ENCODE measurements around the gene LZTR1.
"Not testable (repeated sequence)": the region's sequence is repeated elsewhere in the genome, so short reads cannot be mapped to it uniquely, and the experiment has no call there.

Gene LZTR1

GRCh38 chr22:20998411-20999336 is 16.6 kb downstream of the LZTR1 start:
- DNase-seq, result no peak

GRCh38 chr22:20999350-21000206 is 17.5 kb downstream of the LZTR1 start:
- DNase-seq, result no peak

DNA sequence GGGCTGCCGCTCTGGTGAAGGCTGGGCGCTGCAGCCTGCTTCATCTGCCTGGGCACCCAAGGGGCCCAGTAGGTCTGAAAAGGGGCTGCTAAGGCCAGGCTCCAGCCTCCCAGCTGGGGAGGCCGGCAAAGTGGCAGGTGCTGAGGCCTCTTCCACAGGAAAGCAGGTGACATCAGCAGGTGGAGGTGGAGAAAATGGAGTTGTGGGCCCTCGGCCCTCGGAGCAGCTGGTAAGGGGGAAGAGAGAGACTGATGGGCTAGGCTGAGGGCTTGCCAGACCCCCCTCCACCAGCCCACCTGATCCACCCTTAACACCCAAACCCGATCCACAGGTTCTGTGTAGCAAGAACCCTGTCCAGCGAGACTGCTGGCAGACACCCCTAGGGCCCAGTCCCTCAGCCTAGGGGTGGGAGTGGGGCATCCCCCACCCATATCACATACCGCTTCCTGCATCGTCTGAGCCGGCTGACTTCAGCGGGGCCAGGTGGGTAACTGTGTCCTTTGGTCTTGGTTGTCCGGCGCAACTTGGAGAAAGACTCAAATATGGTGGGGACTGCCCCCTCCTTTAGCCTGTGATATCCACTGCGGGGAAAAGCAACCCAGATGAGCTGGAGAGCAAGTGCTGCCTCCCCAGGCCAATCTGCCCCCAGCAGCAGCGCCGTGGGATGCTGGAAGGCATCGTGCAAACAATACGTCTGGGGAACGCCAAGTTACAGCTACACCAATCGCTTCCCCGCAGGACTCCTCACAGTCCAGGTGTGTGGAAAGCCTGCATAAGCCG is 18.3 kb downstream of the LZTR1 start:
- no peak for DNase-seq

GRCh38 chr22:21000987-21001600 is 19.0 kb downstream of the LZTR1 start:
- DNase-seq, result no peak

GRCh38 chr22:21001601-21002325 is 19.7 kb downstream of the LZTR1 start, which contains the start of gene THAP7:
Gene THAP7, minus strand, starts transcription at chr22:21002118. Its CDS starts 207 bp downstream, at chr22:21001911.
- peak; percentile 86 for DNase-seq

DNA sequence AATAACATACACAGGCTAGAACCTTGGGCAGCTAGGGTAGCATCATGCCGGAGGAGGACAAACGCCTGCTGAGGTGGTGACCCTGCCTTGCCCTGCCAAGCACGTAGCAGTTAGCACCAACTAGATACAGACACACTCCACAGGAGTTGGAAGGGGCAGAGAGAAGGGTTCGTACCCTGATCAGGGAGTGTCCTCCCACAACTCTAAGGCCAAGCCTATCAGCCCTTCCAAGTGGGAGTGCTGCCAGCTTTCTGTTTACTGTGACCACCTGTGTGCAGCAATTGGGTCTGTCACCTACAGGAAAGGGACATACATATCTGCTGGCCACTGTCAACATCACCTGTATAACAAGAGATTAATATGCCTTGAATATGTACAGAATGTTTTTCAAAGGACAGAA is 21.7 kb downstream of the LZTR1 start:
- DNase-seq, result no peak

DNA sequence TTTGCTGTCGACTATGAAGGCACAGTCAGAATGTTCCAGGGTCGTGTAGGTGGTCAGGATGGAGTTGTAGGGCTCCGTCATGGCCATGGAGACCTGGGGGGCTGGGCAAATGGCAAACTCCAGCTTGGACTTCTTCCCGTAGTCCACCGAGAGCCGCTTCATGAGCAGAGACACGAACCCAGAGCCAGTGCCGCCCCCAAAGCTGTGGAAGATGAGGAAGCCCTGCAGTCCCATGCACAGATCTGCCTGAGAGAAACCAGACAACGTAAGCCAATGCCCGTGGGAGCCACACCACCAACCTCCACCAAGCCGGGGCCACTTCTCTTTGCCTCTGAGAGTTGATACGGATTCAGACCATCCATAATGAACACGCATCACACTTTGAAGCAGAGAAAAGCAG is 27.1 kb downstream of the LZTR1 start:
- not testable (repeated sequence) for DNase-seq

DNA sequence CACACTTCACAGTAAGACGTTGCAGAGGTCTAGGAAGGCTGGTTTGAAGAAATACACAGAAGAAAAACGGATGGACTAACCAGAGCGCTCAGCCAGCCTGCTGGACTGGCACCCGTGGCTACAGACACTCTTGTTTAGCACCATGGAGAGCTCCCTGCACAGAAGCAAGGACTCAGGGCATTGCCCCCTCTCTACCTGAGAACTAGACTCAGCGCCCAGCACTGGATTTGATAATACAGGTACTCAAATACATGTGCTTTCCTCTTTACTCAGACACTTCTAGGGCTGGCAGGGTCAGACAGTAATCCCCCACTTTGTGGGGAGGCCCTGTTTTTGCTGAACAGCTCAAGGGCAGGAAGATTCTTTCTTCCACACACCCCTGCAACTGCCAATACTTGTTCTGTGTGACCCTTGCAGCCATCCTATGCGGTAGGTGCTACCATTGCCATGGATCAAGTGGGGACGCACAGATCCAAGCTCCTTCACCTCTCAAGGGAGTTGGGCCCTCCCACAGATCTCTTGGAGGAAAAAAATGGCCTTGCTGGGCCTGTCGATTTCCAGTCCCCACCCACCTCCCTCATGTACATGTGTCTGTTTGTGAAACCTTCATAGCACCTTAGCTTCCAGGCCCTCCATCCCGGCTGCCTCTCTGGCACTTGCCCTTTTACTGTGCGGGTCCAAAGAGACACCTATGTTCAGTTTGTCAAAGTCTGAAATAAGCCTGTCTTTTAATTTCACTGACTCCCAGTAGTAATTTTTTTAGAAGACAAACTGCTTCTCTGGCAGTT is 27.7 kb downstream of the LZTR1 start:
- no peak for DNase-seq

DNA sequence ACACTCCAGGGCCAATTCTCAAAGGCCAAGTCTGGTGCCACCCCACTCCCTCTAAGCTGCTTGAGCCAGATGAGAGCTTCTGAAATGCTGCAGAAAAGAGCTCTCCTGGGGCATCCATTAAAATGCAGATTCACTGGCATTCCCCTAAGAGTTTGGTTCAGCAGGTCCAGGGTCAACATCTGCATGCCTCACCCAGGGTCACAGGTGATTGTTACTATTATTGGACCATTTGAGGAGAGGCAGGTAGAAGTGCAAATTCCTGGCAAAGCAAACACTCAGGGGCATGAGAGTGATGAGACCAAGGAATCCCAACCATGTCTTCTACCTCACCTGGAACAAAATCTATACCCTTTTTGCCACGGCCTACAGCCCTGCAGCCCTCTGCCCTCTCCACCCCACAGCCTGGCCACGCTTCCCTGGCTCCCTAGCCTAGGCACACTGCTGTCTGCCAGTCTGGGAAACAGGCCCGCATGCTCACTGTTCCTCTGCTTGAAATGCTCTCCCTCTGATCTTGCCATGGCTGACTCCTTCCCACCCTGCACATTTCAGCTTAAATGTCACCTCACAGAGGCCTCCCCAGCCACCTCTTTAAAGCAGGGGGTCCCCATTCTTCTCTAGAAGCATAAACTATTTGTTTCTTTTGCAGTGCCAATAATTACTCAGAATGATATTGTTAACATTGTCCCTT is 28.5 kb downstream of the LZTR1 start:
- no peak for DNase-seq

DNA sequence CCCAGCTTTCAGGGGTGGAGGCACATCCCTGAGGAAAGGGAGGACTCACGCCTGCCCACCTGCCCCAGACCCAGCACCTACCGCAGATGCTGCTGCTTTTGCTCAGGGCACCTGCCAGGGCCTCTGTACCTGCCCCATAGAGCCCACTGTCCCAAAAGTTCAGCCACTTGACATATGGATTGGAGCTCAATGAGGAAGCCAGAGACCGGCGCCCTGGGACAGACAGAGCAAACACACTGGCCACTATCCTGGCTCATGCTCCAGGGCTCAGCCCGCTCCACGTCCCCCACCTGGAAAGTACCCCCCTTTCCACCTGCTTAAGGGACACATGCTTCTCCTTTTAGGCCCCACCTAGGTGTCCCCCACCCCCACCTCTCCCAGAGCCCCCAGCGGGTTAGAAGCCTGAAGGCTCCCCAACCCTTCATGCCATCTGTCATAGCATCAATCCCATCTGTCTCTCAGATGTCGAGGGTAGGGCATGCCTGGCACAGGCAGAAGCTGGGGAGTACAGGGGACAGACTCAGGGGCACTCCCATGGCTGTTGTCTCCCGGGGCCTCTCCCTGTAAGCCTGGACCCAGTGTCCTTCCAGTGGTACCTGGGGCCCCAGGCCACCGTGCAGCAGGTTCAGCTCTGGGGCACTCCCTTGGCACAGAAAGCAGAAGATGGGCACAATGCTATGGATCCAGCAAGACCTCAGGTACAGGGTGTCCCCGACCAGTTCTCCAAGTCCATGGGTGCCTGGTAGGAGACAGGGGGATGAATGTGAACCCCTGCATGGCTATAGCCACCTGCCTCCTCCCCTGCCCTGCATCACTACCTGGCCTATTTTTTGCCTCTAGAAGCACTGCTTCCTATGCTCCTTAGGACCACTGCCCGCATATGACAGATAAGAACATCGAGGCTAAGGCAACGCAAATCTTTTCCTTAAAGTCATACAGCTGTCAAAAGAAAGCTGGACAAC is 30.6 kb downstream of the LZTR1 start:
- DNase-seq, result peak; percentile 54

DNA sequence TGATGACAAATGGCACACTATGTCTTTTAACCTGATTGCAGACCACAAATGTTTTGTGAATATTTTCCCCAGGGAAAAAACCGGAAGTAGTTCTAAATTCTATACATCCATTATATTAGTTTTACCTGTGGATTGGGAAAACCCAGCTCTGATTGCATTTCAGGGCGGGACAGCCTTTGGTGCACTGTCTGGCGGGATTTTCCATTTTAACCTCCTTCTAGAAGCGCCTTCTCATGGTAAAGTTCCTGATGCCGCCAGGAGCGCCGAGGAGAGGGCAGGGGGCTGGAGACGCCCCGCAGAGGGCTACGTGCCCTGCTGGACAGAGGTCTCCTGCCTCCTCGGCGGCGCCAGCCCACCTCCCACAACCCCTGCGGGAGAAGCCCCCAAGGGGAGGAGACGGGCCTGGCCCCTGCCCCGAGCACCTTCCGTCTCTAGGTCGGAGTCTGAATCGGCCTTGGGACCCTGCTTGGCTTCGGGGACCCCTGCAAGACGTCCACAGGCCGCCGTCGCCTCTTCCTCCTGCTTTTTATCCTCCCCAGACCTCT is 31.6 kb downstream of the LZTR1 start:
- DNase-seq, result no peak

DNA sequence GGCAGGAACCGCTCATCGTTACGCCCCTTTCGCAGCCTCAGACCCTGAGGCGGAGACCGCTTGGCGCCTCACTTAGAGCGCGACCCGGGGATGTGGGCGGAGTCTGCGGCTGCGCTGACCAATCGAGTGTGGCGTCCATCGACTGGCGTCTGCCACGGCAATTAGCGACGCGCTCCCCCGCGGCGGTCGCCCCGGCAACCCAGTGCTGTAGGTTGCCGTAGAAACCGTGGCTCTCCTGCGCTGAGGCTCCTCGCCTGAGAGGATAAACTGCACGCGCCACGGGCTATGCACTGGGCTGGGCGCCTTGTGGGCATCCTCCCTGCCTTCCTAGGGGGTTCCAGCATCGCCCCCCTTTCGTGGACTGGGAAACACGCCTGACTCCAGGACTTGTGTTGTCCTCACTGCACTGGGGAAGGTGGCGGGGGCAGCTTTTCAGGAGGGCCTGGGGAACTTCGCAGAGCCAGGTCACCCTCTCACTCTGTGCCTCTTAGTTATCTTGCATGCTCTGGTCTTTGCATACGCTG is 32.2 kb downstream of the LZTR1 start:
- peak; percentile 94 for DNase-seq

DNA sequence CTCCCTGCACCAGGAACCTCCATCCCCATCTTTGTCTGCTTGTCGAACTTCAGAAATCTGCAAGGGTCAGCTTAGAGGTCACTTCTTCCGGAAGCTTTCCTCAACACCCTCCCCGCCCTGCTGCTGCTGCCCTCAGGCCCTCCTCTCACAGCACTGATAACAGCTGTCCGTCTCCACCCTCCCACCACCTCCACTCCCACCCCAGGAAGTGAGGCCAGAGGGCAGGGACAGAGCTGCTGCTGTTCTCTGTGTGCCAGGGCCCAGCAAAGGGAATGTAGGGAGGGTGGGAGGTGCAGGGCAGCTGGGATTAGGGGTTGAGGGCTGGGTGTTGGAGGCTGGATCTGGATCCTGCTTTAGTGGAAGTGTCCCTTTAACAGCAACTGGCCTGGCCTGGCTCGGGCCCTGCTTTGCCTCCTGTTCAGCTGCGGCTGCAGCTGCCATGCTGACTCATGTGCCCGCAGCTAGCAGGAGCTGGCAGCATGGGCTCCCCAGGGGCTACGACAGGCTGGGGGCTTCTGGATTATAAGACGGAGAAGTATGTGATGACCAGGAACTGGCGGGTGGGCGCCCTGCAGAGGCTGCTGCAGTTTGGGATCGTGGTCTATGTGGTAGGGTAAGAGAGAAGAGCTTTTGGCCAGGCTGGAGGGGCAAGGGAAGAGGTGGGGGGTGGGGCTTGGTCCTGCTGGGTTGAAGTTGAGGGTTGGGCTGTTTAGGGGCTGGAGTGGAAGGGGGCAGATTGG is 32.8 kb downstream of the LZTR1 start, which contains the start of gene P2RX6:
TSS of gene P2RX6 (plus strand) at position 440 of the 740 bp plus-strand sequence. CDS start at position 450, 10 bp downstream.
- DNase-seq, result no peak

GRCh38 chr22:21015466-21016006 is 33.4 kb downstream of the LZTR1 start:
- DNase-seq, result no peak

DNA sequence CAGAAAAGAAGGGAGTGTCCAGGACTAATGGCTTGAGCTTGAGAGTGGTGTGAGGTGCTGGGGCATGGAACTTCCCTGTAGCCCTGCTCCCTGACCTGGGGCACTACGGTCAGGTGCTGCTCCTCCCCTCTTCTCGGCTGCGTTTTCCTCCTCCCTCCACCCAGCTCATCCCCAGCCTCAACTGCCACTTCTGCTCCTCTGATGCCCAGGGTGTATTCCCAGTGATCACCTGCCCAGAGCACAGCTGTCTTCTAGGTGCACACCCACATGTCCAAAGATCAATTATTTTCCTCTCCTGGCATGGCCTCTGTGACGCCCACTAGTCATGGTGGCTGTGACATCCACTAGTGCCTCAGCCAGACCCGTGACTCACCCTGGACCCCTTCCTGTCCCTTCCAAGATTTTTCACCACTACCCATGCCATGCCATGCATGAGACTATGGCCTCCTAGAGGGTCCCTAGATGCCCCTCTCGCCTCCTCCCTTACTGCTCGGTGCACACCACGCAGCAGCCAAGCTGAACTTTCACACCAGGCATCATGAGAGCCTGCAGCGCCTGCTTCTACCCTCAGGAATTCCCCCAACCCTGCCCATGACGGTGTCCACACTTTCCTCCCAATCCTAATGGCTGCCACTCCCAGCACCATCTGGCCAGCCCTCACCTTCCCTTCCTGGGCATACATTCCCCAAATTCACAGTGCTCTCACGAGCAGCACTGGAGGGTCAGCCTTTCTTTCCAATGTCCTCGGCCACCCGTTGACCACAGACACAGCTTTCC is 34.7 kb downstream of the LZTR1 start:
- DNase-seq, result no peak

DNA sequence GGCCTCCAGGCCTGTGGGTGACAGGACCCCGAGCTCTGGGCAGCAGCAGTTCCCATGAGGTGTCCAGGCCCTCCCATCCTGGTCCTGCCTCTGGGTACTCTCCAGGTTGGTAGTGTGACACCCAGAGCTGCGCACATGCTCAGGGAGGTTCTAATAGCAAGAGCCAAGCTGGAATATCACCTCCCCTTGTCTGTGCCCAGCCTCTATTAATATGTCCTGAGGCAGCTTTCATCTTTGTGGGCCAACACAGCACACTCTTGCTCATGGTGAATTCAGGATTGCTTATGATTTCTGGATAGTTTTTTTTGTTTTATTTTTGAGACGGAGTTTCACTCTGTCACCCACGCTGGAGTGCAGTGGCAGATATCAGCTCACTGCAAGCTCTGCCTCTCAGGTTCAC is 36.2 kb downstream of the LZTR1 start:
- DNase-seq, result no peak
